ENCODE results near the gene AP4E1.

Gene AP4E1

GRCh38 chr15:50880651-50881114 lies 27.8 kb upstream of the AP4E1 start:
- DNase-seq (ENCODE audit: extremely low read depth, low read depth) = peak; percentile 69
- TF ChIP-seq, protein P1, sequence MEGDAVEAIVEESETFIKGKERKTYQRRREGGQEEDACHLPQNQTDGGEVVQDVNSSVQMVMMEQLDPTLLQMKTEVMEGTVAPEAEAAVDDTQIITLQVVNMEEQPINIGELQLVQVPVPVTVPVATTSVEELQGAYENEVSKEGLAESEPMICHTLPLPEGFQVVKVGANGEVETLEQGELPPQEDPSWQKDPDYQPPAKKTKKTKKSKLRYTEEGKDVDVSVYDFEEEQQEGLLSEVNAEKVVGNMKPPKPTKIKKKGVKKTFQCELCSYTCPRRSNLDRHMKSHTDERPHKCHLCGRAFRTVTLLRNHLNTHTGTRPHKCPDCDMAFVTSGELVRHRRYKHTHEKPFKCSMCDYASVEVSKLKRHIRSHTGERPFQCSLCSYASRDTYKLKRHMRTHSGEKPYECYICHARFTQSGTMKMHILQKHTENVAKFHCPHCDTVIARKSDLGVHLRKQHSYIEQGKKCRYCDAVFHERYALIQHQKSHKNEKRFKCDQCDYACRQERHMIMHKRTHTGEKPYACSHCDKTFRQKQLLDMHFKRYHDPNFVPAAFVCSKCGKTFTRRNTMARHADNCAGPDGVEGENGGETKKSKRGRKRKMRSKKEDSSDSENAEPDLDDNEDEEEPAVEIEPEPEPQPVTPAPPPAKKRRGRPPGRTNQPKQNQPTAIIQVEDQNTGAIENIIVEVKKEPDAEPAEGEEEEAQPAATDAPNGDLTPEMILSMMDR (IDR thresholded peaks at IDR 0.05; ENCODE audit: low read depth, low read length) = no peak

DNA sequence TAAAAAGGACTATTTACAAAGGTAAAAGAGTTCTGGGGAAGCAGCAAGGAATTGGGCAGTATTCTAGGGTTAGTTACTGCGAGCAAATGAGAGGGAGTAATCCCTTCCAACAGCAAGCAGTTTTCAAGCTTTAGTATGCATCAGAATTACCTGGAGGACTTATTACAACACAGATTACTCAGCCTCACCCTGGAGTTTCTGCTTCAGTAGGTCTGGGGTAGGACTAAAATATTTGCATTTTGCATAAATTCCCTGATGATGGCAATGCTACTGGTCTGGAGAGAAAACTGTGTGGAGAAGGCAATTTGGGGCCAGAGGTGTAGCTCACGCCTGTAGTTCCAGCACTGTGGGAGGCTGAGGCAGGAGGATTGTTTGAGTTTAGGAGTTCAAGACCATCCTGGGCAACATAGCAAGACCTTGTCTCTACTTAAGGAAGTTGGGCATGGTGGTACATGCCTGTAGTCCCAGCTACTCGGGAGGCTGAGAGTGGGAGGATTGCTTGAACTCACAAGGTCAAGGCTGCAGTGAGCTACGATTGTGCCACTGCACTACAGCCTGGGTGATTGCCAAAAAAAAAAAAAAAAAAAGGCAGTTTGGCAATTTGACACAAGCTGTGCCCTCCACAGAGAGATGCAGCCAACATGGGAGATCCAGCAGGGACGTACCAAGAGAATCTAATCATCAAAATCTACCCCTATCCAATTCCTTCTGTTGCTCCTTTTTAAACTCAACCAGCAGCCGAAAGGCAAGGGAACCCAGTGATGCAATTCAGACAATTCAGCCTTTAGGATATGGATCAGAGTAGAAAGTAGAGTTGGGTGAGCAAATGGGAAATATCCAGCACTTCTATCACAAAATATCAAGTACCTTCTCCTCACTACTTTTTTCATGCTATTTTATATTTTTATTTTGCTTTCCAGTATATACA lies 27.1 kb upstream of the AP4E1 start:
- no peak for DNase-seq (ENCODE audit: extremely low read depth, low read depth)
- TF ChIP-seq, protein P1 (IDR thresholded peaks at IDR 0.05; ENCODE audit: low read depth, low read length) = no peak

DNA sequence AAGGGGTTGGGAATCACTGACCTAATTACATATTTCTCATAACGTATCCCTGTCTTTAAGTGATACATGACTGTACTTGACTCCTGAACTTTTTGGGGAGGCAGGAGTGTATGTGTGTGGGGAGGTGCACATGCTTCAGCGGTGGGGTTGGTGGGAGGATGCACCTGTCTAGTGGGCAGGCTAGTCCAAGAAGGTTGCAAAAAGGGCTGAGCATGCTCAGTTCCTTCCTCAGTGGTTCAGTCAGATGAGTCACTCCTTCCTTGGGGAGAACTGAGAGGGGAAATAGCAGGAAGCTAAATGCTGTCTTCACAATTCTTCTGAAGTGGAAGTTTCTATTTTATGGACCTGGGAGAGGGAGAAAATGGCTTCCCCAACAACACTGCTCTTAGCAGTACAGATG lies 24.6 kb upstream of the AP4E1 start:
- no peak for DNase-seq (ENCODE audit: extremely low read depth, low read depth)
- TF ChIP-seq, protein P1 (IDR thresholded peaks at IDR 0.05; ENCODE audit: low read depth, low read length) = no peak

- TF ChIP-seq, protein P1 (IDR thresholded peaks at IDR 0.05; ENCODE audit: low read depth, low read length) = no peak
- no peak for DNase-seq (ENCODE audit: extremely low read depth, low read depth)
These were observed 23.9 kb upstream of the AP4E1 start for GRCh38 chr15:50884540-50884939.

DNA sequence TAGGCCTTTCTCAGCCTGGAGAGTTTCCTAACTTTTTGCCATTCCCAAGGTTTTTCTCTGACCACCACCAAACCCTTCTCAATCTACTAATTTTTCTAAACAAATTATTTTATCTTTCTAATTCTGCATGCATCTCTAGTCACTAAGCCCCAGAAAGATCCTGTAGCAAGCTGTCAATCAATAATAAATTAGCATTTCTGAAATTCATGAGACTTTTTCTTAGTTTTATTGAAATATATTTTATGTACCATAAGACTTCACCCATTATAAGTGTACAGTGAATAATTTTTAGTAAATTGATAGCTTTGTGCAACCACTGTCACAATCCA lies 22.4 kb upstream of the AP4E1 start:
- TF ChIP-seq, protein P1 (IDR thresholded peaks at IDR 0.05; ENCODE audit: low read depth, low read length) = no peak
- DNase-seq (ENCODE audit: extremely low read depth, low read depth) = no peak

DNA sequence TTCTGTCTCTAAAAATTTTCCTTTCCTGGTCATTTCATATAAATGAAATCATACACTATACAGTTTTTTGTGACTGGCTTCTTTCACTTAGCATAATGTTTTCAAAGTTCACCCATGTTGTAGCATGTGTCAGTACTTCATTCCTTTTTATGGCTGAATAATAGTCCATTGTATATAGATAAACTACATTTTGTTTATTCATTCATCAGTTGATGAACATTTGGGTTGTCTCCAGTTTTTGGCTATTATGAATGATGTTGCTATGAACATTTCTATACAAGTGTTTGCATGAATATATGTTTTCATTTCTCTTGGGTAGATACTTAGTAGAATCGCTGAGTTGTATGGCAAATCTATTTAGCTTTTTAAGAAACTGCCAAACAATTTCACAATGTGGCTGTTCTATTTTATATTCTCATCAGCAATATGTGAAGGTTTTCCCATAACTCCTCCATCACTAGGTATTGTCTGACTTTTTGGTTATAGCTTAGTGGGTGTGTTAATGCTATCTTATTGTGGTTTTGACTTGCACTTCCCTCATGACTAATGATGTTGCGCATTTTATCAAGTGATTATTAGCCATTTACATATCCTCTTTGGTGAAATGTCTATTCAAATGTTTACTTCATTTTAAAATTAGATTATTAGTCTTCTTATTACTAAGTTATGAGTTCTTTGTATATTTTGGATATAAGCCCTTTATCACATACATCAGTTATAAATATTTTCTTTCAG lies 21.7 kb upstream of the AP4E1 start:
- TF ChIP-seq, protein P1 (IDR thresholded peaks at IDR 0.05; ENCODE audit: low read depth, low read length) = no peak
- no peak for DNase-seq (ENCODE audit: extremely low read depth, low read depth)

- TF ChIP-seq, protein P1 (IDR thresholded peaks at IDR 0.05; ENCODE audit: low read depth, low read length) = no peak
- DNase-seq (ENCODE audit: extremely low read depth, low read depth) = no peak
These were observed 20.4 kb upstream of the AP4E1 start for GRCh38 chr15:50888054-50888453.

All from AG09319 (cell line).